Astrocyte (in vitro differentiated cells and primary cell): ENCODE data around the gene DDX1. TPM values are rescaled to one million over a fixed set of nuclear protein-coding genes. Genes with fewer than 3 reads are reported as not detected.

Source experiments
- DNase-seq: peaks from one replicate; pipeline ENCODE4 v3.0.0-alpha.2; 2010; ENCODE audit warnings: low read depth
- FAIRE-seq: peaks from 2 replicates; lab custom pipeline; 2011; peaks lifted over from hg19 to GRCh38; lab: Jason Lieb, UNC
- H2AFZ ChIP-seq: 2 replicates; pipeline ENCODE4 v1.6.0; 2012; ENCODE audit warnings: low read depth, low read length, inconsistent platforms
- H3K27ac ChIP-seq: 2 replicates; pipeline ENCODE4 v1.5.1; 2011; ENCODE audit warnings: low read depth, low read length, inconsistent platforms
- H3K27me3 ChIP-seq: 2 replicates; pipeline ENCODE4 v1.6.0; 2011; ENCODE audit warnings: low read length, inconsistent platforms; ENCODE audit not compliant: insufficient read depth
- H3K36me3 ChIP-seq: 2 replicates; pipeline ENCODE4 v1.5.1; 2011; ENCODE audit warnings: low read length, inconsistent platforms; ENCODE audit not compliant: insufficient read depth
- H3K4me1 ChIP-seq: 2 replicates; pipeline ENCODE4 v1.5.1; 2011; ENCODE audit warnings: low read length, inconsistent platforms; ENCODE audit not compliant: insufficient read depth
- H3K4me2 ChIP-seq: 2 replicates; pipeline ENCODE4 v1.6.0; 2012; ENCODE audit warnings: low read length, inconsistent platforms
- H3K4me3 ChIP-seq: 2 replicates; pipeline ENCODE4 v1.5.1; 2011; ENCODE audit warnings: low read depth, mild to moderate bottlenecking, low read length, inconsistent platforms; ENCODE audit not compliant: insufficient read depth
- H3K79me2 ChIP-seq: 2 replicates; pipeline ENCODE4 v1.6.0; 2012; ENCODE audit warnings: mild to moderate bottlenecking, low read length, inconsistent platforms; ENCODE audit not compliant: insufficient read depth
- H3K9ac ChIP-seq: 2 replicates; pipeline ENCODE4 v1.6.0; 2012; ENCODE audit warnings: mild to moderate bottlenecking, low read length, inconsistent platforms
- H3K9me3 ChIP-seq: 2 replicates; pipeline ENCODE4 v1.5.1; 2012; ENCODE audit warnings: low read depth, mild to moderate bottlenecking, low read length, inconsistent platforms; ENCODE audit not compliant: insufficient read depth
- H4K20me1 ChIP-seq: 2 replicates; pipeline ENCODE4 v1.6.0; 2012; ENCODE audit warnings: low read length, inconsistent platforms; ENCODE audit not compliant: insufficient read depth
- H3K27ac Mint-ChIP-seq: one replicate; pipeline ENCODE4 v1.8.0; 2021; ENCODE audit warnings: mild to moderate bottlenecking, mixed read lengths; ENCODE audit not compliant: unreplicated experiment
- H3K27me3 Mint-ChIP-seq: one replicate; pipeline ENCODE4 v1.8.0; 2021; ENCODE audit warnings: low read depth, mixed read lengths; ENCODE audit not compliant: unreplicated experiment
- H3K36me3 Mint-ChIP-seq: one replicate; pipeline ENCODE4 v1.8.0; 2021; ENCODE audit warnings: low read depth, mixed read lengths; ENCODE audit not compliant: unreplicated experiment
- H3K4me1 Mint-ChIP-seq: one replicate; pipeline ENCODE4 v1.8.0; 2021; ENCODE audit warnings: low read depth, mixed read lengths; ENCODE audit not compliant: unreplicated experiment
- H3K4me3 Mint-ChIP-seq: one replicate; pipeline ENCODE4 v1.8.0; 2021; ENCODE audit warnings: mild to moderate bottlenecking, moderate library complexity, mixed read lengths; ENCODE audit not compliant: unreplicated experiment
- H3K9me3 Mint-ChIP-seq: one replicate; pipeline ENCODE4 v1.8.0; 2021; ENCODE audit warnings: mild to moderate bottlenecking, mixed read lengths; ENCODE audit not compliant: unreplicated experiment
- EZH2 ChIP-seq: IDR thresholded peaks from 2 replicates; pipeline ENCODE4 v1.6.1; 2012; ENCODE audit warnings: mild to moderate bottlenecking, low read length, inconsistent platforms; ENCODE audit not compliant: insufficient read depth
- total RNA-seq: library from RNA; stranded (reverse); gene quantifications from 2 replicates; pipeline ENCODE4 v1.2.1, GENCODE V29; 2021
- TF ChIP-seq, protein P1 (sequence below): IDR thresholded peaks from 2 replicates; pipeline ENCODE4 v1.5.1; 2011; ENCODE audit warnings: low read depth, mild to moderate bottlenecking, inconsistent platforms, low read length, moderate library complexity; ENCODE audit not compliant: insufficient read depth

The DDX1 gene
- total RNA-seq, 1 donor from 2014 or later = 146 TPM

DNA sequence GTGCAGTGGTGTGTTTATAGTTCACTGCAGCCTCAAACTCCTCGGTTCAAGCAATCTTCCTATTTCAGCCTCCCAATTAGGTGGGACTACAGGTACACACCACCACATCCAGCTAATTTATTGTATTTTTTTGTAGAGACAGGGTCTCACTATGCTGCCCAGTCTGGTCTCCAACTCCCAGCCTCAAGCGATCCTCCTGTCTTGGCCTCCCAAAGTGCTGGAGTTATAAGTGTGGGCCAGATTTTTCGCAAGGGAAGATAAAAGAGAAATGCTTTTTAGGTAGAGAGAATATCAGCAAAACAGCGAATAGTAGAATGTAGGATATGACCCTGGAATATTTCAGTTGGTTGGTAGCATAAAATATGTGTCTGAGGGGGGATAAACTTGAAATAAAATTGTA is 4.3 kb downstream of the DDX1 start:
- Histone ChIP-seq H3K27me3 (no peaks in the 10 kb centered on the region), H3K9me3 (no peaks in the 10 kb centered on the region), H2AFZ (no peak overlapping the region), H3K4me1 (no peaks in the 10 kb centered on the region), H4K20me1 (peaks cover 28% of the 10 kb centered on the region), H3K9ac (no peak overlapping the region), H3K27ac (no peak overlapping the region), H3K4me3 (no peak overlapping the region), H3K4me2 (no peak overlapping the region), H3K79me2 (peaks cover 50% of the 10 kb centered on the region), H3K36me3 (peaks cover 45% of the 10 kb centered on the region)
- FAIRE-seq (no peak), DNase-seq (no peak)
- Mint-ChIP-seq H3K4me1 (peaks cover 14% of the 10 kb centered on the region), H3K27ac (no peak overlapping the region), H3K4me3 (no peak overlapping the region), H3K36me3 (peaks cover 5% of the 10 kb centered on the region), H3K27me3 (no peaks in the 10 kb centered on the region), H3K9me3 (no peaks in the 10 kb centered on the region)
- no peak for TF ChIP-seq EZH2
- TF ChIP-seq, protein P1, sequence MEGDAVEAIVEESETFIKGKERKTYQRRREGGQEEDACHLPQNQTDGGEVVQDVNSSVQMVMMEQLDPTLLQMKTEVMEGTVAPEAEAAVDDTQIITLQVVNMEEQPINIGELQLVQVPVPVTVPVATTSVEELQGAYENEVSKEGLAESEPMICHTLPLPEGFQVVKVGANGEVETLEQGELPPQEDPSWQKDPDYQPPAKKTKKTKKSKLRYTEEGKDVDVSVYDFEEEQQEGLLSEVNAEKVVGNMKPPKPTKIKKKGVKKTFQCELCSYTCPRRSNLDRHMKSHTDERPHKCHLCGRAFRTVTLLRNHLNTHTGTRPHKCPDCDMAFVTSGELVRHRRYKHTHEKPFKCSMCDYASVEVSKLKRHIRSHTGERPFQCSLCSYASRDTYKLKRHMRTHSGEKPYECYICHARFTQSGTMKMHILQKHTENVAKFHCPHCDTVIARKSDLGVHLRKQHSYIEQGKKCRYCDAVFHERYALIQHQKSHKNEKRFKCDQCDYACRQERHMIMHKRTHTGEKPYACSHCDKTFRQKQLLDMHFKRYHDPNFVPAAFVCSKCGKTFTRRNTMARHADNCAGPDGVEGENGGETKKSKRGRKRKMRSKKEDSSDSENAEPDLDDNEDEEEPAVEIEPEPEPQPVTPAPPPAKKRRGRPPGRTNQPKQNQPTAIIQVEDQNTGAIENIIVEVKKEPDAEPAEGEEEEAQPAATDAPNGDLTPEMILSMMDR = no peak

DNA sequence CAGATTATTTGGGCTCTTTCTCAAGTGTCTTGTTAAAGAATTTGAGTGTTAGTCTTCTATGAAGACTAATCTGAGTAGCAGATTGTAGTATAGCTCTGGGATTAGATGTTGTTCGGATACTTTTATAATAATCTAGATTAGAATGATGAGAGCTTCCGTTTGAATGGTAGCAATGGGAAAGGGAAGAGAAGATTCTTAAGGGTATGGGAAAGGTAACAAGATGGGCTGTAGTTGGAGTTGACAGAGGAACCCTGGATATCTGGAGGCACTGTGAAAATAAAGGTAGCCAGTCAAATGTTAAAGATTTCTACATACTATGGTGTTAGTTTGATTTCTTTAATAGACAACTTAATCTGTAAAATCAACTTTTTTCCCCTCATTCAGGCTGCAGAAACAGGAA is 4.7 kb downstream of the DDX1 start:
- Histone ChIP-seq H3K4me2 (no peak overlapping the region), H3K9ac (no peak overlapping the region), H3K9me3 (no peaks in the 10 kb centered on the region), H3K4me1 (no peaks in the 10 kb centered on the region), H3K27me3 (no peaks in the 10 kb centered on the region), H3K4me3 (no peak overlapping the region), H3K79me2 (peaks cover 46% of the 10 kb centered on the region), H3K36me3 (peaks cover 49% of the 10 kb centered on the region), H2AFZ (no peak overlapping the region), H4K20me1 (peaks cover 28% of the 10 kb centered on the region), H3K27ac (no peak overlapping the region)
- Mint-ChIP-seq H3K36me3 (peaks cover 5% of the 10 kb centered on the region), H3K4me3 (no peak overlapping the region), H3K27ac (no peak overlapping the region), H3K4me1 (peaks cover 10% of the 10 kb centered on the region), H3K27me3 (no peaks in the 10 kb centered on the region), H3K9me3 (no peaks in the 10 kb centered on the region)
- TF ChIP-seq, protein P1 = no peak
- TF ChIP-seq EZH2 = no peak
- no peak for DNase-seq
- no peak for FAIRE-seq

DNA sequence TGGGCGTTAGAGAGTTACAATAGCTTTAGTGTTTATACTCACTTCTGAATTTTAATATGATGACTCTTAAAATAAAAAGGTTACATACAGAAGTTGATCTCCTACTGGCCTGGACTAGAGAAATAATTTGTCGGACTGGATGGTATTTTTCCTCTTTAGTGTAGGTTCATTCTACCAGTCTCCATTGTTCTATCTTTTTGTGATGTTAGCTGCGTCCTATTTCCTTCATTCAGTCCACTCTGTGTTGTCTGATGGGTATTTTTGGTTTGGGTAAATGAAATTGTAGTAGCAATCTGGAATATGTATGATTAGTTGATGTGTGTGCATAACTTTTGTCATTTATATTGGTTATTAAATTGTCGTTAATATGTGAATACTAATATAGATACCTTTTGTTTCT is 5.3 kb downstream of the DDX1 start:
- no peak for TF ChIP-seq EZH2
- TF ChIP-seq, protein P1 = no peak
- Histone ChIP-seq H3K9me3 (no peaks in the 10 kb centered on the region), H3K79me2 (peaks cover 40% of the 10 kb centered on the region), H3K4me3 (no peak overlapping the region), H4K20me1 (peaks cover 28% of the 10 kb centered on the region), H3K36me3 (peaks cover 55% of the 10 kb centered on the region), H3K4me1 (no peaks in the 10 kb centered on the region), H3K4me2 (no peak overlapping the region), H3K27ac (no peak overlapping the region), H2AFZ (no peak overlapping the region), H3K27me3 (no peaks in the 10 kb centered on the region), H3K9ac (no peak overlapping the region)
- no peak for DNase-seq
- Mint-ChIP-seq H3K36me3 (peaks cover 5% of the 10 kb centered on the region), H3K9me3 (no peaks in the 10 kb centered on the region), H3K4me1 (peaks cover 10% of the 10 kb centered on the region), H3K27me3 (no peaks in the 10 kb centered on the region), H3K4me3 (no peak overlapping the region), H3K27ac (no peak overlapping the region)
- FAIRE-seq = no peak
